K562 (cell line): ENCODE data around the gene IL11. TPM values are rescaled to one million over a fixed set of nuclear protein-coding genes. Genes with fewer than 3 reads are reported as not detected.
A peak's percentile ranks its signal among the peaks of the same experiment; 100 is the strongest.

ENCODE experiments used
- ATF7 ChIP-seq: fragments of 450-650 bp; IDR thresholded peaks from 2 replicates; pipeline ENCODE4 v1.7.1; 2014; ENCODE audit warnings: mild to moderate bottlenecking, moderate library complexity
- CBFB ChIP-seq: sonication (generic); formaldehyde crosslinking; IDR thresholded peaks from 2 replicates; pipeline ENCODE4 v1.4.0; 2020; ENCODE audit warnings: mild to moderate bottlenecking, missing genetic modification reagents
- CREB1 ChIP-seq, 2 experiments: sonication (generic) in 1 of 2; formaldehyde crosslinking in 1 of 2; IDR thresholded peaks; 2 replicates each; pipeline versions ENCODE4 v1.6.1 to v1.8.0; 2012 to 2022; ENCODE audit warnings: inconsistent platforms in 1 of 2, mild to moderate bottlenecking in 1 of 2, missing genetic modification reagents in 1 of 2, moderate library complexity in 1 of 2
- E4F1 ChIP-seq: fragments of 250-450 bp; sonication (Bioruptor Pico); IDR thresholded peaks from 2 replicates; pipeline ENCODE4 v1.5.0; 2021; ENCODE audit warnings: mild to moderate bottlenecking, borderline replicate concordance
- GATAD2A ChIP-seq: fragments of 450-650 bp; IDR thresholded peaks from 2 replicates; pipeline ENCODE4 v1.6.1; 2017
- GATAD2B ChIP-seq: fragments of 450-650 bp; IDR thresholded peaks from 2 replicates; pipeline ENCODE4 v1.6.1; 2017; ENCODE audit warnings: mild to moderate bottlenecking, borderline replicate concordance
- GTF2F1 ChIP-seq: IDR thresholded peaks from 2 replicates; pipeline ENCODE4 v1.6.1; 2011; ENCODE audit warnings: low read depth, low read length, improper control_type of control experiment
- HDAC2 ChIP-seq: fragments of 450-650 bp; IDR thresholded peaks from 2 replicates; pipeline ENCODE4 v1.6.1; 2016; ENCODE audit warnings: mild to moderate bottlenecking
- JUND ChIP-seq, 2 experiments: IDR thresholded peaks; 2 replicates in 1 of 2; 3 replicates in 1 of 2; pipeline ENCODE4 v1.6.1; 2011; ENCODE audit warnings: borderline replicate concordance in 2 of 2, low read depth in 2 of 2, low read length in 2 of 2, improper control_type of control experiment in 1 of 2, missing biosample characterization in 1 of 2, missing genetic modification characterization in 1 of 2, missing genetic modification reagents in 1 of 2
- LARP7 ChIP-seq: fragments of 450-650 bp; IDR thresholded peaks from 2 replicates; pipeline ENCODE4 v1.6.1; 2016
- MCM7 ChIP-seq, 2 experiments: fragments of 450-650 bp; IDR thresholded peaks; 2 replicates each; pipeline ENCODE4 v1.6.1; 2016 to 2018
- MXI1 ChIP-seq: IDR thresholded peaks from 2 replicates; pipeline ENCODE4 v1.6.1; 2011; ENCODE audit warnings: low read depth, mild to moderate bottlenecking, improper control_type of control experiment, low read length
- NELFE ChIP-seq: IDR thresholded peaks from 2 replicates; pipeline ENCODE4 v1.6.1; 2011; ENCODE audit warnings: mild to moderate bottlenecking; ENCODE audit not compliant: insufficient read depth, insufficient read length
- NUFIP1 ChIP-seq: fragments of 450-650 bp; IDR thresholded peaks from 2 replicates; pipeline ENCODE4 v1.6.1; 2018; ENCODE audit not compliant: partially characterized antibody
- PHB2 ChIP-seq: fragments of 450-650 bp; IDR thresholded peaks from 2 replicates; pipeline ENCODE4 v1.6.1; 2017; ENCODE audit warnings: low read depth
- RFX5 ChIP-seq: IDR thresholded peaks from 2 replicates; pipeline ENCODE4 v1.6.1; 2011; ENCODE audit warnings: low read depth, mild to moderate bottlenecking, improper control_type of control experiment, low read length
- STAG1 ChIP-seq: sonication (generic); formaldehyde crosslinking; IDR thresholded peaks from 2 replicates; pipeline ENCODE4 v1.5.0; 2020; ENCODE audit warnings: missing genetic modification reagents, borderline replicate concordance
- TRIM24 ChIP-seq, 2 experiments: fragments of 450-650 bp; IDR thresholded peaks; 2 replicates each; pipeline ENCODE4 v1.6.1; 2016
- U2AF2 ChIP-seq: fragments of 200-400 bp; formaldehyde crosslinking; optimal IDR thresholded peaks from 2 replicates; pipeline ENCODE3; 2017; ENCODE audit warnings: low read depth, mild to moderate bottlenecking, low read length
- ZFX ChIP-seq: sonication (generic); formaldehyde crosslinking; IDR thresholded peaks from 2 replicates; pipeline ENCODE4 v1.8.0; 2022; ENCODE audit warnings: mild to moderate bottlenecking, missing genetic modification reagents, moderate library complexity
- ZNF41 ChIP-seq: fragments of 250-450 bp; sonication (Bioruptor Pico); conservative IDR thresholded peaks from 2 replicates; pipeline ENCODE4 v1.4.0; 2020; ENCODE audit warnings: mild to moderate bottlenecking
- ZNF561 ChIP-seq: fragments of 450-650 bp; formaldehyde crosslinking; conservative IDR thresholded peaks from 2 replicates; pipeline ENCODE4 v1.4.0; 2020; ENCODE audit warnings: mild to moderate bottlenecking, moderate library complexity
- ZNF766 ChIP-seq: fragments of 200-800 bp; sonication (Bioruptor generic); conservative IDR thresholded peaks from 2 replicates; pipeline ENCODE4 v1.6.1; 2016; ENCODE audit warnings: missing genetic modification characterization, missing compliant biosample characterization
- polyA plus RNA-seq, 8 experiments: library from polyadenylated mRNA; depleted of rRNA in 4 of 8; stranded (reverse) in 5 of 8; unstranded in 3 of 8; fragments of >200 nt; fragmentation: Nextera tagmentation in 2 of 8; fragmentation: Illumina TruSeq in 1 of 8; extraction: Ambion mirVana in 2 of 8; extraction: Trizol in 1 of 8; gene quantifications; 2 replicates each; pipeline versions ENCODE4 v1.2.1 to v1.2.3, GENCODE V29; 2011 to 2014; ENCODE audit warnings: inconsistent platforms in 1 of 8, missing spikeins in 1 of 8
- total RNA-seq, 7 experiments: library from RNA; depleted of rRNA in 6 of 7; stranded (reverse); fragments of >200 nt in 6 of 7; fragmentation: Illumina TruSeq in 2 of 7; extraction: Trizol in 2 of 7; gene quantifications; 2 replicates each; pipeline versions ENCODE4 v1.2.1 to v1.2.3, GENCODE V29; 2011 to 2021; ENCODE audit warnings: low replicate concordance in 1 of 7

Gene IL11
- total and polyA plus RNA-seq, 9 of the 15 experiments (the other 6 are each of a cell fraction or from before 2014, with no cell fraction given), result 0.04 to 0.42 (median 0.06) TPM; not detected in 6

GRCh38 chr19:55407800-55408532 is 37.7 kb upstream of the IL11 start (continued):
- TF ChIP-seq E4F1 (CRISPR knock-in tag) (no peak), NUFIP1 (no peak), PHB2 (no peak), HDAC2 (no peak), ZNF766 (CRISPR knock-in tag) (peak; percentile 66; the same call in 1 of the 2 replicates), U2AF2 (no peak), CREB1 (IDR thresholded peaks at IDR 0.05) (peak; percentile 90), CREB1 (CRISPR knock-in tag; IDR thresholded peaks at IDR 0.05) (peak; percentile 95), ZFX (CRISPR knock-in tag) (no peak; the same call in 1 of the 2 replicates), TRIM24 (IDR thresholded peaks at IDR 0.05) (peak; percentile 38 to 62; a peak in 1 of 4 replicates), ZNF41 (CRISPR knock-in tag) (no peak), CBFB (CRISPR knock-in tag) (no peak), MXI1 (no peak; the same call in 1 of the 2 replicates), MCM7 (IDR thresholded peaks at IDR 0.05) (no peak), GATAD2A (no peak), JUND (IDR thresholded peaks at IDR 0.05; ENCODE audit: borderline replicate concordance, low read depth, low read length) (peak; percentile 54), JUND (tag; IDR thresholded peaks at IDR 0.05; ENCODE audit: borderline replicate concordance, low read depth, low read length) (no peak), STAG1 (CRISPR knock-in tag) (no peak), RFX5 (peak; percentile 26; the same call in 1 of the 2 replicates), GTF2F1 (no peak; the same call in 1 of the 2 replicates), LARP7 (no peak), NELFE (no peak), ZNF561 (CRISPR knock-in tag) (no peak), GATAD2B (peak; percentile 80; the same call in 1 of the 2 replicates), ATF7 (peak; percentile 97)
